Activated CD8-positive, alpha-beta memory T cell treated with anti-CD3 and anti-CD28 coated beads, Interleukin-2, amount 50 U/mL, for 24 hours (primary cell): ENCODE measurements around the gene PDE6A.
"Not testable (repeated sequence)": the region's sequence is repeated elsewhere in the genome, so short reads cannot be mapped to it uniquely, and the experiment has no call there.

ENCODE experiments used
- DNase-seq: peaks from one replicate; pipeline ENCODE4 v3.0.0-alpha.2; 2020; ENCODE audit errors: extremely low read depth

Gene PDE6A

DNA sequence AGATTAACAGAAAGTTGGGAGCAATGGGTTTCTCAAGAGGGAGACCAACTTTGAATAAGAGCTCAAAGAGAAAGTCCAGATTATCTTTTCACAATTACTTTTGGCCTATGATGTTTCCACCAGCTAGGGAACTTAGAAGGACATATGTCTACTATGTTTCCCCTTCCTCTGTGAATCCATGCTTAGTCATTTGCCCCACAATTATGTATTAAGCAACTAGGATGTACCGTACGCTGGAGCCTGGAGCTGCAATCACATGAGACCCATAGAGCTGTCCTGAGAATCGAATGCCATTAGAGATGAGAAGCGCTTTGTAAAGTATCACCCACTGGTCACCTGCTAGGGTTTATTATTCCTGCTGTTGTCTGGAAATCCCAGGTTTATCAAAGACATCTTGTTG lies 78.8 kb downstream of the PDE6A start:
- DNase-seq = no peak

DNA sequence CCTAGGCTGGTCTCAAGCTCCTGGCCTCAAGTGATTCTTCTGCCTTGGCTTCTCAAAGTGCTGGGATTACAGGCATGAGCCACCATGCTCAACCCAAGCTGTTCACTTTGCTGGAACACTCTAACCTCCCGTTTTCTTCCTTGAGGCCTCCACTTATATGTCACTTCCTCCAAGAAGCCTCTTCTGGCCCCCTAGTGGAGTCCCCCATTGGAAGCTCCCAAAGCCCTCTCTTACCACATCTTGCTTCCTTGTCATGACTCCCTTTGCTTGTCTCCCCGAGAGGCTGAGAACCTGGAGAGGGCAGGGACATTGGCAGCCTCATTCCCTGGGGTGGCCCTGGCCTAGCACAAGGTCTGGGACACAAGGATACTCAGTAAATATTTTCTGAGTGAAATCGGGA lies 80.8 kb downstream of the PDE6A start:
- no peak for DNase-seq

DNA sequence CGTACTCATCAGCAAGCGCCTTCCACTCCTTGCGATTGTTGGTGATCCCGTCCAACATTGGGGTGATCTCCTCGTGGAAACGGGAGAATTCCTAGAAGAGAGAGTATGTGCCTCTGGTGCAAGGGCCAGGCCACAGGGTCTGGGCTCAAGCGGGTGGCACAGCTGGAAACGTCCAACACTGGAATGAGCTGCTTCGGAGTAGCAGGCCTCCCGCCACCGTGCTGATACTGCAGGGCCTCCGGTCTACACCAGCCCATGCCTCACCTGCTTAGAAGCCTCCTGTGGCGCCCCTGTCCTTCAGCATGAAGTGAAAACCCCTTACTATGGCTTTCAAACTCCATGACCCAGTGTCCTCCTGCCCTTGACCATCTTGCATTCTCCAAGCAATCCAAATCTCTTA lies 81.4 kb downstream of the PDE6A start:
- DNase-seq = no peak

DNA sequence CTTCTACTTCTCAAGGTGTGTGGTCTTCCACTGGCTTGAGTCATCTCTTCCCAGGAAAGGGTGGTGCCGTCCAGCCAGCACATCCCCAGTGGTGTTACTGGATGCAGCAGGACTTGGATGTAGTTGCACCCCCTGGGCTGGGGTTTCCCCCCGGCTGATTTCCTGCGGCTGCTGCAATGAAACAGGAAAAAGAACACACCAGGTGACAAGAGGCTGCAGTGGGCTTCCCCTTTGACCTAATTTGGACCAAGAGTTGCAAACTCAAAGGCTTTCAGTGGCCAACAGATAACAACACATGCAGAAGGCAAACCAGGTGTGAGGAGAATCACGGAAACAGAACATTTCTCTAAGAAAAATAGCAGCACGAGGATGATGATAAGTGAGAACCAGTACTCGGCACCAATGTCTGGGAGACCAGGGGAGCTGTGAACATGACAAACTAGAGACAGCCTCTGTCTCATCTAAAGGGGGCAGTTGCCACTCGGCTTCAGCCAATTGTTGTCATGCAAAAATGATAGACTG lies 83.7 kb downstream of the PDE6A start:
- no peak for DNase-seq

DNA sequence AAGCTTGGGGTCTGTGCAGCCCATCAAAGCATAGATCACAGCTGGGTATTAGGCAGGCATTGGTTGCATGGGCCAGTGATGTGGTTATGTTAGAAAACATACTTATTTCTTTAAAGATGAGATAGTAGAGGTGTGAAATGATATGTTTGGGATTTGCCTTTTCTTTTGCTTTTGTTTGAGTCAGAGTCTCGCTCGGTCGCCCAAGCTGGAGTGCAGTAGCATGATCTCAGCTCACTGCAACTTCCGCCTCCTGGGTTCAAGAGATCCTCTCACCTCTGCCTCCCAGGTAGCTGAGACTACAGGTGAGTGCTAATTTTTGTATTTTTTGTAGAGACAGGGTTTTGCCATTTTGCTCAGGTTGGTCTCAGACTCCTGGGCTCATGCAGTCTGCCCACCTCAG lies 84.8 kb downstream of the PDE6A start:
- DNase-seq = no peak

DNA sequence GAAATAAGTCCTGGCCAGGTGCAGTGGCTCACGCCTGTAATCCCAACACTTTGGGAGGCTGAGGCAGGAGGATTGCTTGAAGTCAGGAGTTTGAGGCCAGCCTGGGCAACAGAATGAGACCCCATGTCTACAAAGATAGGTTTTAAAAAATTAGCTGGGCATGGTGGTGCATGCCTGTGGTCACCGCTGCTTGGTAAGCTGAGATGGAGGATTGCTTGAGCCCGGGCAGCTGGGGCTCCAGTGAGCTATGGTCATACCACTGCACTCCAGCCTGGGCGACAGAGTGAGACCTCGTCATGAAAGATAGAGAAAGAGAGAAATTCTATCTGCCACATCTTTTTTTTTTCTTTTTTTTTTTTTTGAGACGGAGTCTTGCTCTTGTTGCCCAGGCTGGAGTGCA lies 86.1 kb downstream of the PDE6A start:
- not testable (repeated sequence) for DNase-seq

DNA sequence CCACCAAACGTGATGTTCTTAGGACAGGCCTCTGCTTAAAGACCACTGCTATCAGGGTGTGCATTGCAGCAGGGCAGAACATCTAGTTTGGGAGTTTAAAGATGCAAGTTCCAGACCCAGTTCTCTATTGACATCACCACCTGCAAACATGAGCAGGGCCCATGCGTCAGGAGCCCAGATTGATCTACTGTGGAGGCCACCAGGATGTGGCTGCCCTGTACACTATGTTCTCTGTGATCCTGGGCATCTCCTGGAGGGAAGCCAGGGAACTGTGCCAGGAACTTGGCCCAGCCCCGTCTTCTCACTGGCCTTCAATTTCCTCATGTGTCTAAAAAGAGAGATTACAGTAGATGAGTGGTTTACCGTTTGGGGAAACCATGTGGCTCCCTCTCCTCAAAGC lies 87.1 kb downstream of the PDE6A start:
- DNase-seq = no peak

DNA sequence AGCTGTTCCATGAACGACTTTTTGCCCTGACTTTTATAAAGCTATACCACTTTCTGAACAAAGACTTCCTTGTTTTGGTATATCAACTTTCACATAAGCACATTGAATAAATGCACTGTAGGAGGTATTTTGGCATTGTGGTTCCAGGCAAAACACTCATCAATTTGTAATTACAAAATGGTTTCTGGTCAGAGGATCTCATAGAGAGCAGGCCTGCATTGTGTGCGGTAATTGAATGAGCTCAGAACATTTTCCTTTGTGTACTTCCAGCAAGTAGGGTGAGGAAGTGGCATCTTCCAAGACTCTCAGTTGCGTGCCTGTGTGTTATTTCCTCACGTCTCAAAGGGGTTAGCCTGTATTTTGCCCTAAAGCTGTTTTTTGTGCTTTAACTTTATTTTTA lies 89.2 kb downstream of the PDE6A start:
- DNase-seq = no peak

DNA sequence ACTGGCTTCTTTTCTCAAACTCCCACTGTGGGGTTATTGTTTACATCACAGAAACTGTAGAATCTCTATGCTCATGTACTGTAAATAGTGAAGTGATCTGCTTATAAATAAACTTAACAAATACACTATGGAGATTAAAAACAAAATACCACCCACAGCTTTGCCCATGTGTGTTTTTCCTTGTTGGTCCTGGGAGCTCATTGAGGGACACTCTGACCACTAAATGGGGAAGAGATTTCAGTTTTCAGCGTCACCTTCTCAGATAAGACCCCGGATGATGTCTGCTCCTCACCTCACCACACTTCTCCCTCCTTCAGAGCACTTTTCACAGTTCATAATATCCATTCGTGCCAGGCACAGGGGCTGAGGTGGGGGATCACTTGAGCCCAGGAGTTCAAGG lies 89.7 kb downstream of the PDE6A start:
- DNase-seq = no peak

DNA sequence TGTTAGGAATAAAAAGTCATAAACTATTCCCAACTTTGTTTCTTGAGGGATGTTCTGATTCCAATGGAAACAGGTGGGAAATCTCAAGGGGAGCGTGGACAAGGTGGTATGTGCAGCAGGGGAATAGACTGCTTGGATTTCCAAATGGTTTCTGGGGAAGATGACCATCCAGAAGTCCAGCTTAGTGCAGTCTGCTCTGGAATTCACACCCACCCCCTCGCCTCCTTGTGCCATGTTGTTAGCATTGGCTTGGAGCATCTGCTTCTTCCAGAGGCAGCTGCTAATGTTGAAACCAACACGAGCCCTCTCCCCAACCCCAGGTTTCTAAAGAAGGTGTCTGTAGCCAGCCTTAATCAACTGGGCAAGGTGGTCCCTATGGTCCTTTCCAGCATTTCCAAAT lies 90.9 kb downstream of the PDE6A start:
- no peak for DNase-seq

DNA sequence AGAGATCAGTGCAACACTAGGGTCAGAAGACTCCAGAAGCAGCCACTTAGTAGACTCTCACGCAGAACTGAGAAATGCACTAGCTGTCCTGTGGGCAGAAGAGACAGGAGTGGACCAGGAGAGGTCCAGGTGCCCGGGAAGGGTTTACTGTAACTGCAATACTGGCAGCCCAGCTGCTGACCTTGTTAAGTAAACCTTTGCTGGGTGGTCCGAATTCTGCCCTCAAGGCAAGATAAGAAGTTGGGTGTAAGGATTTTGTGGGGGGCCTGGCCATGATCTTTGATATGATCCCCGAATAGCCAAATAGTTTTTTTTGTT lies 91.3 kb downstream of the PDE6A start:
- no peak for DNase-seq

DNA sequence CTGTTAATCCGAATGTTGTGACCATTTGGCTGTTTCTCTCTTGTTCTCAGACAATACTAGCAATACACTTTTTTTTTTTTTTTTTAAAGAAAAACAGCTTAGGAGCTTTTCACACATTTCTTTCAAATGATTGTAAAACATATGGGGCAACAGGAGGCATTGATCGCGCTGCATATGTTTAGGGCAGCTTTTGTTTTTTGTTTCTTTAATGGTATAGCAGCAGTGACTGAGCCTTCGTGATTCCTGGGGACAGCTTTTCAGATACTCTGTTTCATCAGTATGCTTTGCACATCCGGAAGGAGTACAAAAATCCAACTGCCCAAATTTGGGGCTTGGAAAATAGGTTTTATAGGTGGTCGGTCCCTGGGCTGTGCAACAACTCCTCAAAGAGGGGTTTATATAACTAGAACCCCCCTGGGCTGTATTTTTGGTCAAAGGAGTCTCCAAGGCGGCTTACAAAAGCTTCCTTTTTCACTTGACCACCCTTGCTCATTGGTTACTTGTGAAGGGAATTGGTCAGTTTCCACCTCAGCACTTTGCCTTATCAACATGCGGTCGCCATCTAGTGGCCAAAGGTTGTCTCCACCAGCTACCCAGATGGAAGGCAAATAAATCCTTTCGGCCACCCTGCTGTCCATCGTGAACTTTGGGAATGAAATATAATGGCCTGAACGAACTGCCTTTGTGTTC lies 91.8 kb downstream of the PDE6A start:
- no peak for DNase-seq

DNA sequence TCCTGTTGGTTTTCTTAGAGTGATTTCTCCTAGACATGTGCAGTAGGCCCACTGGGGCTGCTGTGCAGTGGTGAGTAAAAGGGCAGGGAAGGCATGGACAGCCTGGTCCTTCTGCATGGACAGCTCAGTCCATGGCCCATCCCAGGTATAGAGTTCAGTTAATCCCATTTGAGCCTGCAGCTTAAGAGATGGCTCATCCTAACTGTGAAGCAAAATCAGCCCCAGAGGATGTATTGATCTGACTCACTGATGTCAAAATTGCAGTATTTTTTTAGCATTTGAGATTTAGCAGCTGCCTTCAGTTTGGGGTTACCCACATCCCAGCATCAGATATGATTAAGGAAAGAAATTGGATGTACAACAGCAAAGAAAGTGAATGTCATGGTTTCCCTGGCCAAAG lies 93.4 kb downstream of the PDE6A start:
- DNase-seq = no peak

DNA sequence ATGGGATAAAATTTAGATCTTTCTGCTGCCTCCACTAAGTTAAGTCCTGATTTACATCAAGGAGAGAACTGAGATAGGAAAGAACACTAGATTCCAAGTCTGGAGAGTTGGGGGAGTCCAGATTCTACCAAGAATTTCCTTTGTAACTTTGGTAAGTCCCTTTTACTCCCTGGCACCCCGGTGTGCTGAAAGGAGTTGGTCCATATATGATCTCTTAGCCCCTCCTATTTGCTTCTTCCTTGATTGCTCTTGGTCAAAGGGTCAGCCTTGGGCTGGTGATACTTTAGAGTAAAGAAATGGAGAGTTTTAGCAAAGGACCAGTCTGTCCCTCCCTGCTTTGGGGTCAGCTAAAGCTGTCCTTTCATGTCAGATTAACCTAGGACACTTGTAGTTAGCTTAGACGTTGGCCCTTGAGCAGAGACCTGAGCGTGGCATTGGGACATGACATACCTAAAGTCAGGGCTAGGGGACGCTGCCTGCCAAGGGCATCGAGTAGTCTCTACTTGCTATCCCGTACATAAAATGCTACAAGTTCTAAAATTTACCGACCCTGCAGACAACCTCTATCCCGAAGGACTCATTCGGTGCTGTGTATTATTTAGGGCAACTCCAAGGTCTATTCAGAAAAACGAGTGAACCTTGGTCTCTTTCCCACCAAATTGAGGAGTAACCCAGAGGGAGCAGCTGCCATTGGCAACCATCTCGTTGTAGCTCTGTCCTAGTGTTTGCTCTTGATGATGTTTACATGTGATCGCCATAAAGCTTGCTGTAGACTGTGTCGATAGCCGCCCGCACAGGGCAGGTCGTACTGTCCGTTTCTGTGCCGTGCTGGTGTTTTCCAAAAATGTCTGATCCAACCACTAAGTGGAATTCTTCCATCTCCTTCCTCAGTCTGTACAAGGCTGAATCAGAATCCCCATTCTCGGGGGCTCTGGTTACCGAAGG lies 94.4 kb downstream of the PDE6A start:
- DNase-seq = no peak

DNA sequence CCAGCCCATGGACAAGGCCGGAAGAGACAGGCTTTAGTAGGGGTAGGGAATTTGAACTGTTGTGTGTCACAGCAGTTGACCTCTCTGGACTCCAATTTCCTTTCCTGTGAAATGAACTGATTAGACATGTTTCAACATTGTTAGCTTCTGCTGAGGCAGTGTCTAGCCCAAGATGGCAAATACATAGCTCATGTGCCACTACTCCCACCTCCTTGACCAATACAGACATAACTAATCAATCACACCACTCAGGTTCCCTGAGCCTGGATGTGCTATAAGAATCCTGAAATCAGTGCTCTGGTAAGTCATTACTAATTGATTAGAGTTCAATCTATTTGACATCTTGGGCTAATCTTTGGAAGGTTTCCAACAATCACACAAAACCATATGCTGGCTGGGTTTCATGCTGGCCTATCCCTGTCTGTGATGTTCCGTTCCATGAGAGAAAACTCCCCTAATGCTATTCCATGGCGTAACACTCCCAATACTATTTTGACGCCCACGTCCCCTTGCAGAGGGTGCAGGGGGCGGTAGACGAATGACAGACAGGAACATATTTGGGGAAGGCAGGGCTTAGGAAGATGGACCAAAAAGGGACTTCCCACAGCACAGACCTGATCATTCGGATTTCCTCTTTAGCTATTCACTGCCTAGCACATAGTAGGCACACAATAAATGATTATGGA lies 95.2 kb downstream of the PDE6A start:
- no peak for DNase-seq

DNA sequence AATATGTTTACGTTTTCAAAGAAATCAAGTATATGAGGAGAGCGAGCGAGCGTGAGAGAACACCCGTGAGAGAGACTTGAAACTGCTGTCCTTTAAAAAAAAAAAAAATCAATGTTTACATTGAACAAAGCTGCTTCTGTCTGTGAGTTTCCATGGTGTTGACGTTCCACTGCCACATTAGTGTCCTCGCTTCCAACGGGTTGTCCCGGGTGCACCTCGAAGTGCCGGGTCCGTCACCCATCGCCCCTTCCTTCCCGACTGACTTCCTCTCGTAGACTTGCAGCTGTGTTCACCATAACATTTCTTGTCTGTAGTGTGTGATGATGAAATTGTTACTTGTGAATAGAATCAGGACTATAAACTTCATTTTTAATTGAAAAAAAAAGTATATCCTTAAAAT lies 97.0 kb downstream of the PDE6A start:
- no peak for DNase-seq

DNA sequence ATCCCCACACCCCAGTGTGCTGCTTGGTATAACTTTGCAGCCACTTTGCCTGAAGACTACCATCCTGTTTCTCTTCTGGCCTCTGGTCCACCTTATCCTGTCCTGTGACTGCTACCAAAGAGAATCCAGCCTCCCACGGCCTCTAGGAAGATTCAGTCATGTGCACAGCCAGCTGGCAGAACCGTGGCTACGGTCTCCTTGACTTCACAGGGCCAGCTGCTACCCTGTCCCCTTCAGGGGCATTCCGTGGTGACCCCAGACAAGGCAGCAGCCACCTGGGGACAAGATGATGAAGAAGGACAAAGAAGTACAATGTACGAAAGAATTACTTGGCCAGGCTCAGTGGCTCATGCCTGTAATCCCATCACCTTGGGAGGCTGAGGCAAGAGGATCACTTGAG lies 98.6 kb downstream of the PDE6A start:
- no peak for DNase-seq

DNA sequence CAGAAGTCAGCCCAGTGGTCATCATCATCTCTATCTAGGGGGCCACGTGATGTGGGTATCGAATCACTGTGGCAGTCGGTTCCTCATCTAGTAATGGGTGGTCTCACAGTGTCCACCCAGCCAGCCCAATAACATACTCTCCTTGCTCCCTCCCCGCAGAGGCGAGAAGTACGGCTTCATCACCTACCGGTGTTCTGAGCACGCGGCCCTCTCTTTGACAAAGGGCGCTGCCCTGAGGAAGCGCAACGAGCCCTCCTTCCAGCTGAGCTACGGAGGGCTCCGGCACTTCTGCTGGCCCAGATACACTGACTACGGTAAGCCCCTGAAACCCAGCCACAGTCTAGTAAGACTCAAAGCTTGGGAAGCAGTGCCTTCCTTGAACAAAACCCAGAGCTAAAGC lies 99.0 kb downstream of the PDE6A start:
- no peak for DNase-seq

DNA sequence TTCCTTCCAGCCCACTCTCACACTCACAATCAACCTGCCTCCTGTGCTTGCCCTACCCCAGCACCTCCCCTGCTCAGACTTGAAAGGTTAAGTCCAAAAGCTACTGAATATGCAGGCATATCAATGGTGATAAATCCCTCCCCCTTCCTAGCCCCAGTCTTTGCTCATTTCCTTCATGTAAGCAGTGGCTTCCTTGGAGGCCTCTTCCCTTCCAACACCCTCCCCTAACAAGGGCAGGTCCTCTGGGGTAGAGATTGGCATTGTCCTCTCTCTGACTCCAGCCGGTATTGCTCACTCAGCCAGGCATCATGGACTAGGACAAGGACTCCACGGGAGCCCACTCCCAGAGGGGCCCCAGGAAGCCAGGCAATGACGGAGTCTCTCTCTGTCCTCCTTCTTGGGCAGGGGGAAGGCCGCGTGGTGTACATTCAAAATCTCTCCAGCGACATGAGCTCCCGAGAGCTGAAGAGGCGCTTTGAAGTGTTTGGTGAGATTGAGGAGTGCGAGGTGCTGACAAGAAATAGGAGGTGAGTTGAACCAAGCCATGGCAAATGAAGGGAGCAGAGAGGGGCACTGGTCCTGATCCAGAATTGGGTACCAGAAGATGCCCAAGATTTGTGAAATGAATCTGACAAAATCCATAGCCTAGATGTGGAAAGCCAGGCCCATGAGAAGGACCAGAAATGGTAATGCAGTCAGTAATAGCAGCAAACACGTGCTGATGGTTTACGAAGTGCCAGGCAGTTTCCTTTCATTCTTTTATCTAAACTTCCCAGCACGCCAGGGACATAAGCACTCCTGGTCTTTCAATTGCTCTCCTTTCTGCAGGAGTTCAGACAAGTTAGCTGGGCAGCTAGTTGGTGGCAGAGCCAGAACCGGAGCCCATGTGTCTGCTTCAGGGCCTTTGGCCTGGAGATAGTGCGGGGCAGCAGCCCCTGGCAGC lies 102.5 kb downstream of the PDE6A start:
- no peak for DNase-seq

DNA sequence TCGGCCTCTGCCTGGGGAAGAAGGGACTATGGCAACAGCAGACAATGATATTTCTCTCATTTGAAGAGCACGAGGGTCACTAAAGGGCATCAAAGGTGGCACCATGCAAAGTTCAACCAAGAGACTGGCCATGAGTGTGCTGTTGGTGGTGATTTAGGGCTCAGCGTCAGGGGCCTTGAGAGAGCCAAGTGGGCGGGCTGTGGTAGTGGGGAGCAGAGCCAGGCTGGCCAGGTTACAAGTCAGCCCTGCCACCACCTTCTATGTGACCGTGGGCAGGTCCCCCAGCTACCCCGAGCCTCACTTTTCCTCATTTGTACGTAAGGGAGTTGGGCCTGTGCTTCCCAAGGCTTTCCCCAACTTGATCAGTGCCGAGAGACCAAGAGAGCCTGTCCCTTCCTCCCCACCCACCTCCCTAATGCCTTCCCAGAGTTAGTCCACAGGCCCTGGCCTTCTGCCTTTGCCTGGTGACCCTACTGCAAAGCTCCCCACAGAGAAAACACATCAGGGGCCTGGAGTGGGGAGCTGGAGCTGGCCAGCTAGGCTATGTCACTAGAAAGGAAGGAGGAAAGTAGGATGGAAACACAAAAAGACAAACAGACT lies 104.3 kb downstream of the PDE6A start:
- DNase-seq = no peak

DNA sequence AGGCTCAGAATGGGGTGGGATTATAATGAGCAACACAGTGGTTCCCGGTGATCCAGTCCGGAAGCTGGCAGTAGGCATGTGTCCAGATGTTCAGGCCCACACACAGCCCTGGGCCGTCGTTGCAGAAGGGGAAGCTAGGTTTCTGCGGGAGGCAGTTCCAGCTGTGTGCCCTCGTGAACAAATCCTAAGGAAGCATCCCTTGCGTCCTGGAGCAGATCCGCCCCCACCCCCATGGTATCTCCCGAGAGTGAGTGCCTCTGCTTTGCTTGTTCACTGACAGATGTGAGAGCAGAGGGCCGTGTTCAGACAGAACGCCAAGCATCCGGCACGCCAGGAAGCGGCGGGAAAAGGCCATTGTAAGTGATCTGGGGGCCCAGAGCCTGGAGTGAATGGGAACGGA lies 104.8 kb downstream of the PDE6A start:
- no peak for DNase-seq
